NCI-H1092 (cell line): Measurements from ENCODE around the gene SNX20.
A peak's percentile ranks its signal among the peaks of the same experiment; 100 is the strongest.

Source experiments
- DNase-seq: peaks from one replicate; lab custom pipeline; 2025; lab: John Stamatoyannopoulos, UW

Gene SNX20

GRCh38 chr16:50634947-50635346 lies 46.2 kb downstream of the SNX20 start:
- DNase-seq = no peak

- no peak for DNase-seq
Measured at GRCh38 chr16:50634090-50634489, 47.0 kb downstream of the SNX20 start.

- no peak for DNase-seq
Measured at GRCh38 chr16:50632927-50633800, 47.9 kb downstream of the SNX20 start.

GRCh38 chr16:50631985-50632576 lies 49.0 kb downstream of the SNX20 start:
- no peak for DNase-seq

GRCh38 chr16:50631249-50631984 lies 49.7 kb downstream of the SNX20 start:
- DNase-seq = no peak

- no peak for DNase-seq
Measured at GRCh38 chr16:50630394-50631020, 50.6 kb downstream of the SNX20 start.

GRCh38 chr16:50629334-50629733 lies 51.8 kb downstream of the SNX20 start:
- DNase-seq = no peak

- DNase-seq = no peak
Measured at GRCh38 chr16:50628156-50628802, 52.8 kb downstream of the SNX20 start.

- peak; percentile 53 for DNase-seq
Measured at GRCh38 chr16:50627419-50627818, 53.7 kb downstream of the SNX20 start.

GRCh38 chr16:50626868-50627267 lies 54.2 kb downstream of the SNX20 start:
- no peak for DNase-seq

- no peak for DNase-seq
Measured at GRCh38 chr16:50625374-50625773, 55.7 kb downstream of the SNX20 start.

GRCh38 chr16:50624449-50624970 lies 56.6 kb downstream of the SNX20 start:
- DNase-seq = no peak

GRCh38 chr16:50622643-50623369 lies 58.3 kb downstream of the SNX20 start:
- no peak for DNase-seq

- no peak for DNase-seq
Measured at GRCh38 chr16:50622029-50622428, 59.1 kb downstream of the SNX20 start.
